ENCODE measurements around the gene HIGD1A. TPM values are rescaled to one million over a fixed set of nuclear protein-coding genes. Genes with fewer than 3 reads are reported as not detected.

The HIGD1A gene
- total RNA-seq, 4 donors from 2014 or later = 171 to 217 (median 211) TPM

- H3K4me1 ChIP-seq = peaks cover 0 to 20% of the 10 kb centered on the region in 2 donors
- no peaks in the 10 kb centered on the region for H3K27me3 ChIP-seq
- H3K9me3 ChIP-seq = no peaks in the 10 kb centered on the region
- H3K36me3 ChIP-seq = no peaks in the 10 kb centered on the region
- WGBS, 2 donors = 88 to 91% methylated on average over 3 of the region's 3 CpGs
- DNase-seq = no peak
- no peak for TF ChIP-seq CTCF (IDR thresholded peaks at IDR 0.05)
- no peak for TF ChIP-seq POLR2A (IDR thresholded peaks at IDR 0.05)
- intact Hi-C loops (cut with DNase I) = no loop called here
- peak overlapping the region; percentile 35 to 41 (median 37) for H3K27ac ChIP-seq
- H3K4me3 ChIP-seq (replicated peaks in 1 of 3) = no peak overlapping the region
Observed at GRCh38 chr3:42764561-42765295, 39.6 kb downstream of the HIGD1A start.

GRCh38 chr3:42764115-42764514 is 40.2 kb downstream of the HIGD1A start:
- intact Hi-C loops (cut with DNase I) = no loop called here
- no peaks in the 10 kb centered on the region for H3K9me3 ChIP-seq
- DNase-seq = peak; percentile 49 to 51
- no peaks in the 10 kb centered on the region for H3K36me3 ChIP-seq
- no peaks in the 10 kb centered on the region for H3K27me3 ChIP-seq
- H3K4me1 ChIP-seq = peaks cover 0 to 20% of the 10 kb centered on the region in 2 donors
- peak overlapping the region; percentile 35 to 41 (median 37) for H3K27ac ChIP-seq
- 61 to 64% methylated on average over 3 of the region's 3 CpGs for WGBS, 2 donors
- TF ChIP-seq POLR2A (IDR thresholded peaks at IDR 0.05) = no peak
- TF ChIP-seq CTCF (IDR thresholded peaks at IDR 0.05) = no peak
- no peak overlapping the region for H3K4me3 ChIP-seq (replicated peaks in 1 of 3)

- H3K9me3 ChIP-seq = no peaks in the 10 kb centered on the region
Observed at GRCh38 chr3:42763021-42763420, 41.3 kb downstream of the HIGD1A start.

GRCh38 chr3:42762046-42762724 is 42.1 kb downstream of the HIGD1A start:
- H3K27me3 ChIP-seq = no peaks in the 10 kb centered on the region
- no peaks in the 10 kb centered on the region for H3K9me3 ChIP-seq
- H3K4me3 ChIP-seq (replicated peaks in 1 of 3) = no peak overlapping the region
- no peak for DNase-seq
- no peak for TF ChIP-seq POLR2A (IDR thresholded peaks at IDR 0.05)
- TF ChIP-seq CTCF (IDR thresholded peaks at IDR 0.05) = no peak
- intact Hi-C loops (cut with DNase I) = no loop called here
- H3K4me1 ChIP-seq = peaks cover 0 to 20% of the 10 kb centered on the region in 2 donors
- H3K27ac ChIP-seq = no peak overlapping the region
- 83 to 90% methylated on average over 6 of the region's 6 CpGs for WGBS, 2 donors
- no peaks in the 10 kb centered on the region for H3K36me3 ChIP-seq

More at GRCh38 chr3:42763021-42763420, 41.3 kb downstream of the HIGD1A start:
- H3K27ac ChIP-seq = peak overlapping the region in 1 of 3 donors; percentile 33
- no peak overlapping the region for H3K4me3 ChIP-seq (replicated peaks in 1 of 3)
- H3K4me1 ChIP-seq = peaks cover 0 to 20% of the 10 kb centered on the region in 2 donors
- 72 to 79% methylated on average over 2 of the region's 2 CpGs for WGBS, 2 donors
- intact Hi-C loops (cut with DNase I) = no loop called here
- H3K27me3 ChIP-seq = no peaks in the 10 kb centered on the region
- TF ChIP-seq POLR2A (IDR thresholded peaks at IDR 0.05) = no peak
- TF ChIP-seq CTCF (IDR thresholded peaks at IDR 0.05) = no peak
- no peak for DNase-seq
- H3K36me3 ChIP-seq = no peaks in the 10 kb centered on the region

- H3K4me1 ChIP-seq = peaks cover 5 to 7% of the 10 kb centered on the region in 2 donors
- WGBS, 2 donors = 85% methylated on average over 11 of the region's 11 CpGs
- TF ChIP-seq POLR2A (IDR thresholded peaks at IDR 0.05) (no peak), CTCF (IDR thresholded peaks at IDR 0.05) (no peak)
- H3K27ac ChIP-seq = no peak overlapping the region
- intact Hi-C loops (cut with DNase I) = no loop called here
- no peak for DNase-seq
- H3K4me3 ChIP-seq (replicated peaks in 1 of 3) = no peak overlapping the region
- H3K36me3 ChIP-seq = no peaks in the 10 kb centered on the region
- H3K9me3 ChIP-seq = no peaks in the 10 kb centered on the region
- no peaks in the 10 kb centered on the region for H3K27me3 ChIP-seq
Observed at GRCh38 chr3:42758126-42758525, 46.2 kb downstream of the HIGD1A start.

Measured in thyroid gland (tissue), 4 donors.